ENCODE measurements around the gene FANCG. TPM values are rescaled to one million over a fixed set of nuclear protein-coding genes. Genes with fewer than 3 reads are reported as not detected.

FANCG gene
- total RNA-seq, 2 donors from 2014 or later = 94.7 to 112 TPM

GRCh38 chr9:35028341-35028740 lies 51.4 kb downstream of the FANCG start:
- Mint-ChIP-seq H3K27ac (peak overlapping the region; percentile 68), H3K9me3 (peaks cover 87% of the 10 kb centered on the region), H3K4me1 (peaks cover 25% of the 10 kb centered on the region), H3K4me3 (no peak overlapping the region), H3K27me3 (ENCODE audit: insufficient read depth) (no peaks in the 10 kb centered on the region), H3K36me3 (ENCODE audit: low read depth) (peaks cover 49% of the 10 kb centered on the region)
- Histone ChIP-seq H3K4me1 (ENCODE audit: control insufficient read depth, insufficient read depth, low read length) (peaks cover 9% of the 10 kb centered on the region), H3K4me3 (ENCODE audit: low read length) (peak overlapping the region; percentile 70), H3K27ac (ENCODE audit: low read depth, low read length) (no peak overlapping the region), H3K9me3 (ENCODE audit: control insufficient read depth, low read length) (peaks cover 65% of the 10 kb centered on the region), H3K9ac (ENCODE audit: extremely low read depth, low read length, poor library complexity, severe bottlenecking) (no peak overlapping the region), H3K36me3 (ENCODE audit: control insufficient read depth, insufficient read depth, low read length) (peaks cover 28% of the 10 kb centered on the region), H3K27me3 (ENCODE audit: control insufficient read depth, insufficient read depth, low read length, poor library complexity, severe bottlenecking) (no peaks in the 10 kb centered on the region)
- no peak for DNase-seq
- TF ChIP-seq CTCF (conservative IDR thresholded peaks at IDR 0.05) = no peak

GRCh38 chr9:35027860-35028259 lies 51.9 kb downstream of the FANCG start:
- no peak overlapping the region for H3K4me3 Mint-ChIP-seq
- H3K4me1 Mint-ChIP-seq = peaks cover 25% of the 10 kb centered on the region
- peaks cover 52% of the 10 kb centered on the region for H3K36me3 Mint-ChIP-seq (ENCODE audit: low read depth)
- 31% methylated on average over 1 of the region's 1 CpG; no CpG with 5 or more reads in 1 of the 2 experiments for WGBS, 2 experiments (ENCODE audit: insufficient coverage in 1 of 2, insufficient read length in 1 of 2)
- H3K27ac ChIP-seq (ENCODE audit: low read depth, low read length) = no peak overlapping the region
- H3K4me3 ChIP-seq (ENCODE audit: low read length) = peak overlapping the region; percentile 70
- H3K27me3 Mint-ChIP-seq (ENCODE audit: insufficient read depth) = no peaks in the 10 kb centered on the region
- peaks cover 24% of the 10 kb centered on the region for H3K36me3 ChIP-seq (ENCODE audit: control insufficient read depth, insufficient read depth, low read length)
- no peak for TF ChIP-seq CTCF (conservative IDR thresholded peaks at IDR 0.05)
- H3K27me3 ChIP-seq (ENCODE audit: control insufficient read depth, insufficient read depth, low read length, poor library complexity, severe bottlenecking) = no peaks in the 10 kb centered on the region
- peaks cover 9% of the 10 kb centered on the region for H3K4me1 ChIP-seq (ENCODE audit: control insufficient read depth, insufficient read depth, low read length)
- peaks cover 67% of the 10 kb centered on the region for H3K9me3 ChIP-seq (ENCODE audit: control insufficient read depth, low read length)
- peak overlapping the region; percentile 68 for H3K27ac Mint-ChIP-seq
- peak overlapping the region; percentile 78 for H3K9ac ChIP-seq (ENCODE audit: extremely low read depth, low read length, poor library complexity, severe bottlenecking)
- peaks cover 91% of the 10 kb centered on the region for H3K9me3 Mint-ChIP-seq
- DNase-seq = no peak

- peaks cover 25% of the 10 kb centered on the region for H3K4me1 Mint-ChIP-seq
- Histone ChIP-seq H3K4me1 (ENCODE audit: control insufficient read depth, insufficient read depth, low read length) (peaks cover 9% of the 10 kb centered on the region), H3K4me3 (ENCODE audit: low read length) (peak overlapping the region; percentile 70), H3K9ac (ENCODE audit: extremely low read depth, low read length, poor library complexity, severe bottlenecking) (peak overlapping the region; percentile 78), H3K27ac (ENCODE audit: low read depth, low read length) (no peak overlapping the region), H3K36me3 (ENCODE audit: control insufficient read depth, insufficient read depth, low read length) (peaks cover 28% of the 10 kb centered on the region), H3K27me3 (ENCODE audit: control insufficient read depth, insufficient read depth, low read length, poor library complexity, severe bottlenecking) (no peaks in the 10 kb centered on the region), H3K9me3 (ENCODE audit: control insufficient read depth, low read length) (peaks cover 67% of the 10 kb centered on the region)
- WGBS, 2 experiments (ENCODE audit: insufficient coverage in 1 of 2, insufficient read length in 1 of 2) = 66 to 90% methylated on average over 1 of the region's 1 CpG
- no peaks in the 10 kb centered on the region for H3K27me3 Mint-ChIP-seq (ENCODE audit: insufficient read depth)
- DNase-seq = no peak
- TF ChIP-seq CTCF (conservative IDR thresholded peaks at IDR 0.05) = no peak
- H3K4me3 Mint-ChIP-seq = peak overlapping the region; percentile 32
- peaks cover 94% of the 10 kb centered on the region for H3K9me3 Mint-ChIP-seq
- H3K27ac Mint-ChIP-seq = peak overlapping the region; percentile 87
- peaks cover 56% of the 10 kb centered on the region for H3K36me3 Mint-ChIP-seq (ENCODE audit: low read depth)
Observed at GRCh38 chr9:35027374-35027773, 52.4 kb downstream of the FANCG start.

Measured in endodermal cell (in vitro differentiated cells).